Left cardiac atrium (tissue), 4 donors: ENCODE results near the gene LILRB2. TPM values are rescaled to one million over a fixed set of nuclear protein-coding genes. Genes with fewer than 3 reads are reported as not detected.
A peak's percentile ranks its signal among the peaks of the same experiment; 100 is the strongest.
"Not testable (repeated sequence)": the region's sequence is repeated elsewhere in the genome, so short reads cannot be mapped to it uniquely, and the experiment has no call there.

Experiments used
- ATAC-seq, 2 donors: fragments of 200-7000 bp; cut with Tn5 transposase; one replicate each; pipeline ENCODE4 v1.9.1; 2020; ENCODE audit warnings: mild to moderate bottlenecking in 2 of 2, moderate library complexity in 2 of 2
- DNase-seq: peaks from one replicate; pipeline ENCODE4 v3.0.0-alpha.2; 2020
- intact Hi-C, 2 donors: fragments of 100-400 bp; cut with DNase I; formaldehyde crosslinking; loops; one replicate each; pipeline versions ENCODE4 v1.14.1 to v1.15.1; 2022 to 2023
- long read RNA-seq: library from polyadenylated mRNA; unstranded; transcript quantifications from one replicate; pipeline ENCODE4 v2.0.0, GENCODE V29; 2021
- total RNA-seq, 2 donors: library from RNA; stranded (reverse); fragmentation: NEBNext Ultra II Directional; extraction: Animal tissue kit (Norgen Biotek cat#: 25700); gene quantifications; one replicate each; pipeline ENCODE4 v1.2.1, GENCODE V29; 2021
- donor health status: DM: no; HTN: yes; CAD: no.
- donor health status: DM: no; HTN: yes; CAD: no; lungs with severe emphysema.
- donor health status: DM: yes; HTN: yes; CAD: no.
- donor health status: Dilated cardiomyopathy.

The LILRB2 gene
- 1 to 10 TPM; 3.3 to 5.5 TPM for total RNA-seq
- long read RNA-seq, partial matches to known transcripts = 0 of 2 reads
- long read RNA-seq, other reads (novel, unspliced or antisense) = 1 of 2 reads

DNA sequence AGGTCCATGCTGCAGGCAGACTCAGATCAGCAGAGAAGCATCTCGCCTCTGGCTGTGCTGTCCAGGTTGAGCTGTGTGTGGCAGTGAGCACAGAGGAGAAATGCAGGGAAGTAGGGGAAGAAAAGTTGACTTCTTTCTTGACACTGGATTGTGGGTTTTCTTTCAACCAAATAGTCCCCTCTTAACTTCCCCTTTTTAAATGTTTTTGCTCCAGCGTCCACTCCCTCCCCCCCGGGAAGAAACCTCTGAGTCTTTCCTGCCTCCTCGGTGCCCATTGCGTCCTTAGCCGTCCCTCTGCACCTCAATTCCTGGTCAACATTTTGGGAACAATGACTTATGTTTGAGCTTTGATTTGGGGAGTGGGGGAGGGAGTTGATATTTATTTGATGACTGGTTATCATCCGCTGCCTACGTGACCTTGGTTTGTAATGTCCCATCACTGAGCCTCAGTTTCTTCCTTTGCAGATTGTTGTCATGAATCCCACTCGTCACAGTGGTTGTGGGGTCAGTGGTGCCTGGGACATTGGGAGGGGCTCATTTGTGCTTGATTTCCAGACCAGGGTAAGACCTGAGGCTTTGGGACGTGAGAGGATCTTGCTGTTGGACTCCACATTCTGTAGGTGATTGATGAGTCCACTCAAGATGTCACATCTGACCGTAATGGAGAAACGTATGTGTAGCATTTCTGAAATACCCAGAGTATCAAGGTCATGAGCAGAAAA lies at the start of gene LILRB2:
Gene LILRB2, minus strand, starts transcription at position 104 of the 722 bp plus-strand sequence. CDS start 614 bp downstream, outside the sequence.
- ATAC-seq (peak in 1 of 2 donors; percentile 34), DNase-seq (no peak)
- intact Hi-C loops = no loop called here

DNA sequence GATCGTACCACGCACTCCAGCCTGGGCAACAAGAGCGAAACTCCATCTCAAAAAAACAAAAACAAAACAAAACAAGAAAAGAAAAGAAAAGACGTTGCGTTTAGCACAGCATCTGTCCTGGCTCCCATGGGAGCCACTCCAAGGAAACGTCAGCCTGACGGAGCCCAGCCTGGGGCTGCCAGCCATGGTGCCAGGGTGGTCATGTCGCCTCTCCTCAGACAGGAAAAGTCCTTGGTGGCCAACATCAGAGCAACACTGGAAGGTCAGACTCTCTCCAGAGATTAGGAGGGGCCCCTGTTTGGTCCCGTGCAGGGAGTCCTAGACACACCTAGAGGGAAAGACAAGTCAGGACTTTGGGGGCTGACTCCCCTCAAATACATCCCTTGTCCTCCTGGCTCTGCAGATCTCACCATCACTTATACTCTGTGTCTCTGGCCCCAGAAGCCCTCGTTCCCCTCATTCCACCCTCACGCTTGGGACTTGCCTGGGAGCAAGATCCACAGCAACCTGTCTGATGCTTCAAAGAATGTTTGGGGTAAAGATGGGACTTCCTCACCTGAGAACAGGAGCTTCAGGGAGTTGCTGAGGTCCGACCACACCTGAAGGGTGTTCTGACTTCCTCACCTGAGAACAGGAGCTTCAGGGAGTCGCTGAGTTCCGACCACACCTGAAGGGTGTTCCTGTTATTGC lies 48.7 kb upstream of the LILRB2 start:
- intact Hi-C loops = loop anchor here in 1 of 2 donors (10.0 kb wide), 1 partner anchor 65 kb away; no protein-coding TSS in a partner anchor
- DNase-seq (no peak), ATAC-seq (no peak)

DNA sequence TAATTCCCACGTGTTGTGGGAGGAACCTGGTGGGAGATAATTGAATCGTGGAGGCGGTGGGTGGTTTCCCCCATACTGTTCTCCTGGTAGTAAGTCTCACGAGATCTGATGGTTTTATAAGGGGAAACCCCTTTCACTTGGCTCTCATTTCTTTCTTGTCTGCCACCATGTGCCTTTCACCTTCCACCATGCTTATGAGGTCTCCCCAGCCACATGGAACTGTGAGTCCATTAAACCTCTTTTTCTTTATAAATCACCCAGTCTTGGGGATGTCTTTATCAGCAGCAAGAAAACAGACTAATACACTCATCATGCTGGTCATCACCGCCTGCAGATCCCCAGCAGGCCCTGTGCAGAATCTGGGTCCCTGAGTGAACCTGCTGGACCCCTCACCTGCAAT lies 47.9 kb upstream of the LILRB2 start:
- not testable (repeated sequence) for ATAC-seq, DNase-seq
- intact Hi-C loops = loop anchor here in 1 of 2 donors (10.0 kb wide), 1 partner anchor 66 kb away; no protein-coding TSS in a partner anchor

- intact Hi-C loops = loop anchor here in 1 of 2 donors (10.0 kb wide), 1 partner anchor 69 kb away; no protein-coding TSS in a partner anchor
- no peak for ATAC-seq
Measured at GRCh38 chr19:54325631-54326030, 44.7 kb upstream of the LILRB2 start.

GRCh38 chr19:54325194-54325621 lies 44.3 kb upstream of the LILRB2 start:
- intact Hi-C loops = loop anchor here in 1 of 2 donors (10.0 kb wide), 1 partner anchor 70 kb away; no protein-coding TSS in a partner anchor

More at GRCh38 chr19:54325631-54326030, 44.7 kb upstream of the LILRB2 start:
- DNase-seq = no peak

GRCh38 chr19:54324071-54324470 lies 43.2 kb upstream of the LILRB2 start:
- ATAC-seq (no peak), DNase-seq (no peak)
- intact Hi-C loops = loop anchor here in 1 of 2 donors (10.0 kb wide), 1 partner anchor 71 kb away; no protein-coding TSS in a partner anchor

More at GRCh38 chr19:54325194-54325621, 44.3 kb upstream of the LILRB2 start:
- DNase-seq (no peak), ATAC-seq (peak in 1 of 2 donors; percentile 39)

GRCh38 chr19:54322934-54323333 lies 42.0 kb upstream of the LILRB2 start:
- ATAC-seq, DNase-seq: not testable (repeated sequence)
- intact Hi-C loops = loop anchor here in 1 of 2 donors (10.0 kb wide), 1 partner anchor 72 kb away; no protein-coding TSS in a partner anchor

DNA sequence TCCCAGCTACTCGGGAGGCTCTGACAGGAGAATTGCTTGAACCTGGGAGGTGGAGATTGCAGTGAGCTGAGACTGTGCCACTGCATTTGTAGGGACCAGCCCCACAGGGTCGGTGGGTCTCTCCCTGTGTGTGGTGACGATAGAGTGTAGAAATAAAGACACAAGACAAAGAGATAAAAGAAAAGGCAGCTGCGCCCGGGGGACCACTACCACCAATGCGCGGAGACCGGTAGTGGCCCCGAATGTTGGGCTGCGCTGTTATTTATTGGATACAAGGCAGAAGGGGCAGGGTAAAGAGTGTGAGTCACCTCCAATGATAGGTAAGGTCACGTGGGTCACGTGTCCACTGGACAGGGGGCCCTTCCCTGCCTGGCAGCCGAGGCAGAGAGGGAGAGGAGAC lies 41.4 kb upstream of the LILRB2 start:
- not testable (repeated sequence) for ATAC-seq, DNase-seq
- intact Hi-C loops = loop anchor here in 1 of 2 donors (10.0 kb wide), 1 partner anchor 73 kb away; no protein-coding TSS in a partner anchor

DNA sequence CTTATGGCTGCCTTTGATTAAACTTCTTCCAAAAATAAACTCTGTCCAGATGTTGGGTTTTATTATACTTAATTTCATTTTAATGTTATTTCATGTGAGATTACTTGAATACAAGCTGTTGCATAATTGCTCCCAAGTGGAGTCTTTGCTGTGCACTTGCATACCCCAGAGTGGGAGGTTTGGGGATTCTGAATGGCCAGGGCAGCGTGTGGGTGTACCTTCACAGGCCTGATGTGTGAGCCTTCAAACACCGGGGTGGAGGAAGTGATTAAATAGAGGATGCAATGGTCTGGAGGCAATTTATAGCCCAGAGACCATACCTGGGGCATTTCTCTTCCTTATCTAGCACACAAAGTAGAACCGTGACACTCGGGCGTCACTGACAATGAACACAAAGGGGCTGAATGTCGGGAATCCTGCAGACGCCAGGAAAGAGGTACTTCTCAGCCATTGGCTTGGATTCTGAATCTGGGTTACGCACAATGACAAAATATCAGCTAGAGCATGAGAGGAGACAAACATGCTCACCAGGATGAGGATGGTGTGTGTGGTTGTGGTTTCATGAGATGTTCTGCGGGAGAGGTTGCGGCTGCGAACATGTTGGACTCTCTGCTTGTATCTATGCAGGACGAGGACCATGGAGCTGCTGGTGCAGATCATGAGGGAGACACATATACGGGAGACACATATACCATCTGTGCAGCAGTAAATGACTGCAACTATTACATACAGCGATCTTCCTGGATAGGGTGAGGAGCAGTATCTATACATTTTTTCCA lies 39.2 kb upstream of the LILRB2 start:
- intact Hi-C loops = loop anchor here in 1 of 2 donors (10.0 kb wide), 1 partner anchor 75 kb away; no protein-coding TSS in a partner anchor
- ATAC-seq (no peak), DNase-seq (no peak)

DNA sequence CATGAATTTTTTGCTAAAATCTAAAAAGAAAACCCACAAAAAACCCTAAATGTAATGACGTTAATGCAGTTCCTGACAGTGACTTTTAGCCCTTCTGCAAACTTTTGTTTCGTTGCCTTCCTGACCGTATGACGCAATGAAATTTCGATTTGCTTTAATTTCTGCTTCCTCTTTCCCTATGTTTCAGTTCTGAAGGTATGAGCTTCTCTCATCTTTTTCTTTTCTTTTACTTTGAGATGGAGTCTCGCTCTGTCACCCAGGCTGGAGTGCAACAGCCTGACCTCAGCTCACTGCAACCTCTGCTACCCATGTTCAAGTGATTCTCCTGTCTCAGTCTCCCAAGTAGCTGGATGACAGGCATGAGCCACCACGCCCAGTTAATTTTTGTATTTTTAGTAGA lies 38.1 kb upstream of the LILRB2 start:
- DNase-seq (no peak), ATAC-seq (no peak)
- intact Hi-C loops = no loop called here

DNA sequence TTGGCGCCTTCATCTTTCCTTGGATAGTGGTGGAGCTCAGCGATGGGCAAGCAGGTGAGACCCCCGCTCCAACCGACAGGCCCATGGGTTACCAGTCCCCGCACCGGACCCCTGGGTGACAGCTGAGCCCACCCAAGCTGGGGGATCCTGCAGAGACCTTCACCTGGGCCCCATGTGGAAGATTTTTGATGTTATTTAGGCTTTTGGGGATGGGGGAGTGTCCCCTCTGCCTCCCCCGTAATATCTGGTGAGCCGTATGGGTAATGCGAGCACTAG lies 37.0 kb upstream of the LILRB2 start:
- intact Hi-C loops = no loop called here
- no peak for DNase-seq
- ATAC-seq = no peak

- DNase-seq (no peak), ATAC-seq (peak in 1 of 2 donors; percentile 33)
- intact Hi-C loops = no loop called here
Measured at GRCh38 chr19:54317108-54317964, 36.4 kb upstream of the LILRB2 start.

- intact Hi-C loops = no loop called here
- ATAC-seq = peak in 1 of 2 donors; percentile 54
- DNase-seq = peak; percentile 40
Measured at GRCh38 chr19:54316746-54317107, 35.8 kb upstream of the LILRB2 start.

DNA sequence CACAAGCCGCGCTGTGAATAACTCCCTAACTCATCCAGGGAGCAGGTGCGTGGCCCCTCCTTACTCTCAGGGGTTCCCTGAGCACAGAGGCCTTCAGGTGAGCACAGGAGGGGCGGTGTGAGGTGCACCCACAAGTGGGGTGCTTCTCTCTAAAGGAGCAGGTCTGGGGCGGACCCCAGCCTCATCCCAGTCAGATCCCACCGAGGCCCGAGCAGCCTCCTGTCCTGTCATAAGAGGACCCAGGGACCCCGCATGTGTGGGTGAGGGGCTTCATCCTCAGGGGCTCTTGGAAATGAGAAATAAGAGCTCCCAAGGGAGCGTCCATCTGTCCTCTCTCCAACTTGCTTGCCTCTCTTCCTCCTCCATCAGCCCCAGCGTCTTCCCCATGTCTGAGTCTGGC lies 35.0 kb upstream of the LILRB2 start:
- no peak for DNase-seq
- intact Hi-C loops = no loop called here
- no peak for ATAC-seq

- ATAC-seq (peak; percentile 53 to 79), DNase-seq (no peak)
- intact Hi-C loops = no loop called here
Measured at GRCh38 chr19:54312436-54313377, 31.8 kb upstream of the LILRB2 start, which contains the start of gene LILRA5. LILRA5 (minus strand) TSS chr19:54313166; CDS start chr19:54313019, 147 bp downstream.

DNA sequence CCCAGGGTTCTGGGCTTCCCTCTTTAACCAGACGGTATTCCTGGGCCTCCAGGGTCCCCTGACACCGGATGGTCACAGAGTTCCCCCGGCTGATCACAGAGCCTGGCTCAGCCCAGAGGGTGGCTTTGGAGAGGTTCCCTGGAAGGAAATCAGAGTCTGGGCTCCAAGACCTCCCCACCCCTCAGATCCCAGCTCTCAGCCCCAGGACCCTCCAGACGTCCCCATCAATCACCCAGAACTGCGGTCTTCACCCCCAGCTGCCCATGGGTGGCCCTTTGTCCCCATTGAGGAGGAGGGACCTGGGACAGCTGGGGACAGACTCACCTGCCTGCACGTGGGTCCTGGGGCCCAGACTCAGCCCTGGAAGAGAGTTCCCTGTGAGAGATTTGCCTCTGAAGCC lies 31.1 kb upstream of the LILRB2 start:
- ATAC-seq (no peak), DNase-seq (no peak)
- intact Hi-C loops = no loop called here

- DNase-seq = no peak
- intact Hi-C loops = no loop called here
- no peak for ATAC-seq
Measured at GRCh38 chr19:54311486-54311885, 30.6 kb upstream of the LILRB2 start.
